Skin epidermis (tissue), 12 donors: ENCODE results near the gene CSNK1G1.
"Not testable (repeated sequence)": the region's sequence is repeated elsewhere in the genome, so short reads cannot be mapped to it uniquely, and the experiment has no call there.

Experiments
- H3K27ac ChIP-seq, 21 experiments: fragments of 200-600 bp; sonication (generic) in 11 of 21; one replicate each; pipeline ENCODE4 v1.5.0; 2020; ENCODE audit warnings: mild to moderate bottlenecking in 3 of 21, inconsistent platforms in 2 of 21, moderate library complexity in 2 of 21
- H3K4me3 ChIP-seq, 7 experiments: fragments of 200-600 bp; sonication (generic) in 2 of 7; one replicate each; pipeline ENCODE4 v1.5.0; 2020; ENCODE audit warnings: inconsistent platforms in 2 of 7, mild to moderate bottlenecking in 2 of 7, moderate library complexity in 1 of 7

The CSNK1G1 gene

DNA sequence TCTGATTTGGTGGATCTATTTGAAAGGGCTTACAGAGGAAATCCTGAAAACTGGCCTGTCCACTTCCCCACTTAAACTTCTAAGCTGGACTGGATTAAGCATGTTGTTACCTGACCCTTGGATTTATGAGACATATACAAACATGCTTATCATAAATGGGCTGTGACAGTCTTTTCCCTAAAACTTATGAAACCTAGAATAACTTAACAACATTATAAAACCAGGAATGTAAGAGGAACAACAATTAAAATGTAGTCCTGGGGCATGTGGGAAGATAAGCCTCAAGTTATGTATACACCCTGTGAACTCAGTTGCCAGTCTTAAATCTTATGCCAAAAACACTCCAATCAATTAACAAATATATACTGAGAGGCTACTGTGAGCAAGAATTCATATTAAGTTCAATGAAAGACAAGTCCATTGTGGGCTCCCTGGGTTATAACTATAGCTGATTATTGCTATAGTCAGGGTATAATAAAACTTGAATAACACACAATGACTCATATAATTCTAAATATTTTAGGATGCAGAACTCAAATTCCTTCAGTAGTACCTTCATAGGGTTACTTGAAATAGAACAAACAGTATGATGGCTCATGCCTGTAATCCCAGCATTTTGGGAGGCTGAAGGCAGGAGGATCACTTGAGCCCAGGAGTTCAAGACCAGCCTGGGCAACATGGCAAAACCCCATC lies 105.9 kb downstream of the CSNK1G1 start:
- peak overlapping the region in 1 of 21 experiments; percentile 44 for H3K27ac ChIP-seq
- no peak overlapping the region for H3K4me3 ChIP-seq

DNA sequence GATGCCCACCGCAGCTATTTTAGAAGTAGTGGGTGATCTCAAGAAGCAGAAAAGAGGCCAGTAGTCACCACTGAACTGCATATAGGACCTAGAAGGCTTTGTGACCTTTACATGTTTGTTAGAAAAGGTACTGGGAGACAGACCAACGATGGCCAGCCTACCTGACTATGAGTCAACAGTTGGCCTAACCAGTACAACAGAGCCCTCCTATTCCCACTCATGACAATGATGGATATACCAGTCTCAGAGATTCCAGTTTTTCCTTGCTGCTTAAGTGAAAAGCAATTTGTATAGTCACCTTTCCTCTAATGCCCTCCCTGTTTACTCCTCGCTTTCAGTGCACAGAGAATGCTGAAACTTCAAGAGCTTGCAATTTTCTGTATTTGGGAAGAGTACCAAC lies 106.6 kb downstream of the CSNK1G1 start:
- H3K4me3 ChIP-seq = no peak overlapping the region
- H3K27ac ChIP-seq = peak overlapping the region in 1 of 21 experiments; percentile 44

DNA sequence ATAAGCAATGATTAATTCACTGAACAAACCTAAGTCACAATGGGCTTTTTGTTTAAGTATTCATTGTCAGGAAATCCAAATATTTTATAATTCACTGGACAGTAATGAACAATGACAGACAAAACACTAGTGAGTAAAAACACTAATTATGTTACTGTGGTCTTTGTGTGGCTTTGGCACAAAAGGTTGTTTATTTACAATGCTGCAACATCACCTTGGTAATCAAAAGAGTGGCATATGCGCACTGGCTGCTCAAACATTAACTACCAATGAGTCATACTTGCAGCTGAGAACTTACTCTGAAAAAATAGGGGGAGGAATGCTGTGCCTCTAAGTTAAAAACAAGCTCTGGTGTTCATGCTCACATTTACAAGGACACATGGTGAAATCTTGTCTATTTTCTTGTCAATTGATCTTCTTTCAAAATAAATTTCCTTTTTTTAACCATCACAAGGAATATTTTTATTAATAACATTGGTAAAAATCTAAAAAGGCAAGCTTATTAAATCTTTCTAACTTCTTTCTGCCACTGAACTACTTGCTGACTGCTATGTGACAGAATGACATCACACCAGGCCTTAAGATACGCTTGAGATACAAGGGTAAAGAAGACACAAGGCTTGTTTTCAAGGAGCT lies 107.9 kb downstream of the CSNK1G1 start:
- Histone ChIP-seq H3K4me3 (no peak overlapping the region), H3K27ac (peak overlapping the region in 13 of 21 experiments; percentile 8 to 75 (median 39))

DNA sequence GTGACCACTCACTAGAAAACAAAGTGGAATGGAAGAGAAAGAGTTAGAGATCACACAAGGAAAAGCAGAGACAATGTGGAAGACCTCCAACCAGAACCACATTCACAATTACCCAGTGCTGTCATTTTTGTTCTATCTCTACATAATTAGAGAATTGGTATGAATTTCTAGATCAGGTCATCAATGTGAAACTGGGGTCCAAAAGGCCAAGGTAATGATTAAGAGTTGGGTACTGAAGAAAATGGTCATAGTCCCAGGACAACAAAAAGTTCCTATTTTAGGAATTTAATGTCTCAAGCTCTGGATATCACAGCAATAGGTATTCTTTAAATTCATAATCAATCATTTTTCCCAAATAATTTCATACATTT lies 108.5 kb downstream of the CSNK1G1 start:
- Histone ChIP-seq H3K27ac (peak overlapping the region in 11 of 21 experiments; percentile 6 to 66 (median 45)), H3K4me3 (no peak overlapping the region)

DNA sequence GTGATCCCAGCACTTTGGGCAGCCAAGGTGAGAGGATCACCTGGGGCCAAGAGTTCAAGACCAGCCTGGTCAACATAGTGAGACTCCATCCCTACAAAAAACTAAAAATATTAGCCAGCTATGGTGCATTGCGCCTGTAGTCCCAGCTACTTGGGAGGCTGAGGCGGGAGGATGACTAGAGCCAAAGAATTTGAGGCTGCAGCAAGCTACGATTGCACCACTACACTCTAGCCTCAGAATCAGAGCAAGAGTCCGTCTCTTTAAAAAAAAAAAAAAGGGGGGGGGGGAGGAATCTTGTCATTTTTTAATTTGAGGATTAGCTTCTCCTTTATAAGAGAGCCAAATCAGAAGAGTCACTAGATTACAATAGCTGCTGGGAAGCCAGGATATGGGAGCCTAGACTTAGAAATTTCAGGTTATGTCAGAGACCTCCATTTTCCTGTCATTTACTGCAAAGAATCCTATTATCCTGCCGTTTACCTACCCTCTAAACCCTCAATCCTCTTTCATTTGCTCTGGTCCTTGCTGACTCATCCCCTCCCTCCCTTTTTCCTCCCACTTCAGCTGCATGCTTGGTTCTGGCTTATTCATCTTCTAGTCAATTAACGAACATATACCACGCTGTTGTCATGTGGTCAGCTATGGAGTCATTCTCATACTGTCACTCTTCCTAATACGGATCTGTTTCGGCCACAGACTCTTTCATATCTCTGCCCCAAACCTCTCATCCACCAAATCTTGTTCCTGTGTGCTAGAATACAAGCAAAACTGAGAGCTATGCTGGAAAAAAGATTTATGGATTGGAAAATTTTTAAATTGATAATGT lies 109.4 kb downstream of the CSNK1G1 start:
- H3K4me3 ChIP-seq = no peak overlapping the region
- H3K27ac ChIP-seq = peak overlapping the region in 6 of 21 experiments; percentile 26 to 66 (median 62)

DNA sequence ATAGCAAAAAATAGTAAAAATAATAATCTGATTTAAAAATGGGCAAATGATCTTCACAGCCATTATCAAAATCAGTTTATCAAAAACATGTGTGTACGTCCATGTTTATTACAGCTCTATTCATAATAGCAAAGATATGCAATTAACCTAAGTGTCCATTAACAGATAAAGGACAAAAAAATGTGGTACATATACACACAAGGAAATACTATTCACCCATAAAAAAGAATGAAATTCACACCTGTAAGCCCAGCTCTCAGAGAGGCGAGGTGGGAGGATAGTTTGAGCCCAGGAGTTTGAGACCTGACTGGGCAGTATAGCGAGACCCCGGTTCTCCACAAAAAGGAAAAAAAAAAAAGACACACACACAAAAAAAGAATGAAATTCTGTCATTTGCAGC lies 110.6 kb downstream of the CSNK1G1 start:
- Histone ChIP-seq H3K27ac (no peak overlapping the region), H3K4me3 (no peak overlapping the region)

DNA sequence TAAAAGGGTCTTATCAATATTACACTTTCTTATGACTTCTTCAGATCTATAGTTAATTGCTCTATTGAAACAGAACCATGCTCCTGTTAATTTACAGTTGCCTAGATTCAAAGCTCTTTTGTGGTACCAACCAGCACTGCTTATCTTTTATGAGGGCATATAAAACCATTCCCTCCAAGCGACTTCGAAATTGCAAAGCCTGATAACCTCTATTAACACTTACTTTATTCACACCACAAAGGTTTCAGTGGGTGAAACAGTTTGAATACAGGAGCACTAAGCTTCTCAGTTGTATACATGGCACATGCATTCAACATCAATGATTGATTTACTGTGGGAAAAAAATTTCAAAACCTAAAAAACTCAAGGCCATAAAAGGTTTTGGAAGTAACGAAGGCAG lies 118.3 kb downstream of the CSNK1G1 start:
- Histone ChIP-seq H3K27ac (no peak overlapping the region), H3K4me3 (no peak overlapping the region)

DNA sequence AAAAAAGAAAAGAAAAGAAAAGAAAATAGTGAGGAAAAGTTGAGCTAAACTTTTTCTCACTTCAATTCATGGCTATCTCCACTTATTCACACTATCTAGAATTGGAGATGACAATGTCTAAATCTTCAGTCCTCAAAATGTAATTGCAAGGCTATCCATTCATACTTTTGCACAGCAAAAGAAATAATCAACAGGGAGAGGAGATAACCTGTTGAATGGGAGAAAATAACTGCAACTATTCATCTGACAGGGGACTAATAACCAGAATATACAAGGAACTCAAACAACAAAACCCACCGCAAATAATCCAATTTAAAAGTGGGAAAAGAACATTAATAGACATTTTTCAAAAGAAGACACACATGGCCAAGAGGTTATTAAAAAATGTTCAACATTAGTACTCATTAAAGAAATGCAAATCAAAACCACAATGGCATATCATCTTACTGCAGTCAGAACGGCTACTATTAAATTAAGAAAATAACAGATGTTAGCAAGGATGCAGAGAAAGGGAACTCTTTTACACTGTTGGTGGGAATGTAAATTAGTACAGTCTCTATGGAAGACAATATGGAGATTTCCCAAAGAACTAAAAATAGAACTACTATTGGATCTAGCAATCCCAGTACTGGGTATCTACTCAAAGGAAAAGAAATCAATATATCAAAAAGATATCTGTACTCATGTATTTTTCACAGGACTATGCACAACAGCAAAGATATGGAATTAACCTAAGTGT lies 119.6 kb downstream of the CSNK1G1 start:
- Histone ChIP-seq H3K27ac (no peak overlapping the region), H3K4me3 (no peak overlapping the region)

DNA sequence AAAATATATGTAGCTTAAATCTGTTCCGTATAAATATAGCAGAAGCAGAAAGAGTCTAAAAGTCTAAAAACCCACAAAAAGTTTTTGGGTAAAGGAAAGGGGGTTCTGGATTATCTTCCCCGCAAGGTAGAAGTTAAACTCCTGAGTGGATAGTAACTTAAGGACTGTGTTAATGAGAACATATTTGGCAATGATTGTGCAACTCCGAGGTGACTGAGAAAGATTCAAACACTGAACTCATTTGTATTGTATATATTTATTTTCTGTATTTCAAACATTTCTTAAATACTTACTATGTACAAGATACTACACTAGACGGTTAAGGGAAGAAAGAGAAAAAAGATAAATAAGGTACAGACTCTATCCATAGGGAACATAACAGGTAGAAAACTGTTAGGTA lies 120.4 kb downstream of the CSNK1G1 start:
- no peak overlapping the region for H3K27ac ChIP-seq
- no peak overlapping the region for H3K4me3 ChIP-seq

DNA sequence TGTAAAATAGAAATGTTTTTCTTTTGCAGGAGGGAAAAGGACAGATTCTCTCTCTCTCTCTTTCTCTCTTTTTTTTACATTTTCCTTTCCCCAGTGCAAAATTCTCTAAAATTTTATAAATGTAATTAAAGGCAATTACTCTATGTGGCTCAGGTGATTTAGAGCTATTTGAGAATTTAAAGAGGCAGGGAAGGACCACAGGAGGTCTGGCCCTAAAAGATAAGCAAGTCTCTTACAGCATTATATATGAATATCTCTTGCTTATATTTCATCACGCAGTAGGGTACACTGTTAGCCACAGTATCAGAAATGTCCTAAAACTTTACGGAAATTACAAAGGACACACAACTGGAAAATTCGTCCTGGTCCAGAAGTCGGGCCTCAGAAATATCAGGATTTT lies 122.7 kb downstream of the CSNK1G1 start:
- H3K27ac ChIP-seq = no peak overlapping the region
- no peak overlapping the region for H3K4me3 ChIP-seq

DNA sequence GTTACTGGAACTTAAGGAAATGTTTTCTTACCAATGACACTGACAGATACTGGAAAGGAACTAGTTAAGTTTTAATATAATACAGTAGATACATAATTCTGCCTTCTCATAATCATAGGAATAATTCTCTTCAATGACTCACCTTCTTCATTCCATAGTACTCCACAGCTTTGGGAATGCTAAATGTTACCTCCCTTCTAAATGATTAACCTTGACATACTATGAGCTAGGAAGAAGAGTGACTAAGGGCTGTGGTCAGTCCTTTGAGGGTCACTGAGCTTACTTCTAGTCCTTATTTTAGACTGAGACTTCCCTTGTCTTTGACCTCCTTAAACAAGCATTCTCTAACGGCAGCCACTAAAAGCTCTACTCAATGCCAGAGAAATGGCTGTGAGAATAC lies 123.6 kb downstream of the CSNK1G1 start:
- H3K4me3 ChIP-seq = no peak overlapping the region

DNA sequence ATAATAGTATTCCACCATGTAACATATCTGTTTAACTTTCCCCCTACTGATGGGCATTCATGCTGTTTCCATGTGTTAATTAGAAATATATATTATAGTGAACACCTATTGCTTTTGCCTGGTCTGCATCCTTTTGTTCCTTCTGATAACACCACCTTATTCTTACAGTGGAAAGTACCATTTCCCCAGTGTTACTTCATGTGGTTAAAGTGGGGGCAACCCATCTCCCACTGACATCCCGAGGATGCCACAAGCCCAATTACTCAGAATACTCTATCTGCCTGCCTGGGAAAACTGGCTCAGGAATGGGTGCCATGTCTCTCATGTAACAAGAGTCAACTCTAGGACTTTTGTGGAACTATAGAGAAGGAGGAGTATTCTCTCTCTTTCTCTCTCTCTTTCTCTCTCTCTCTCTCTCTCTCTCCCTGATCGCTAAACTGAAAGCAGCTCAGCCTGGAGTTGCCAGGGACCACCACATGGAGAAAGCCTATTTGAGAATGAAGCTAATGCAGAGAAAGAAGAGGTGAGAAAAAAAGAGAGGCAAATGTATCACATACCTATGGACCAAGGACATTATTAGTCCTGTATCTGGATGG lies 126.7 kb downstream of the CSNK1G1 start:
- no peak overlapping the region for H3K4me3 ChIP-seq
- no peak overlapping the region for H3K27ac ChIP-seq

More for the DNA sequence above, 123.6 kb downstream of the CSNK1G1 start:
- no peak overlapping the region for H3K27ac ChIP-seq

DNA sequence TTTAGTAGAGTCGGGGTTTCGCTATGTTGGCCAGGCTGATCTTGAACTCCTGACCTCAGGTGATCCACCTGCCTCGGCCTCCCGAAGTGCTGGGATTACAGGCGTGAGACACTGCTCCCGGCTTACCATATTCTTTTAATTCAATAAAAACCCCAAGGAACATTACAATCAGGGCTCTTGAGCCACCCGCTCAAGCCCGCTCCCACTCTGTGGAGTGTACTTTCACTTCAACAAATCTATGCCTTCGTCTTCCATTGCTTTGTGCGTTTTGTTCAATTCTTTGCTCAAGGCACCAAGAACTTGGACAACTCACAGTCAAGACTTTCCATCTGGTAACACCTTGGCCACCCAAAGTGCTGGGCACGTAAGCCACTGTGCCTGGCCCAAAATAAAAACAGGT lies 130.2 kb downstream of the CSNK1G1 start:
- Histone ChIP-seq H3K4me3 (no peak overlapping the region), H3K27ac (no peak overlapping the region)

DNA sequence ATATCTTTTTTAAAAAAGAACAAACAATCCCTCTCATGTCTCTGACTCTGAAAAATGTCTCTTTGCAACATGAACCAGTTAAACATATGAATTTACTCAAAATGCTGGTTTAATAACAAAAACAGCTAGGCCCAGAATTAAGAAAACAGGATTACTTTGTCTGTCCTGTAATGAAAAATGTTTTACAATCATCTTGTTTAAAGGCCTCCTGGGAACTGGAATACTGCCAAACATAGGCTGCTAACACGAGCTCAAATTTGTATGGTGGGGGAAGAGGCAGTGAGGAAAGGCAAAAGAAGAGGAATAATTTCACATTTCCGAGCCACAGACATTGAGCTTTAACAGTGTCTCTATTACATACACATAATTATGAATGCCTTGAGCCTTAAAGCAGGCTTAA lies 131.5 kb downstream of the CSNK1G1 start:
- no peak overlapping the region for H3K4me3 ChIP-seq
- H3K27ac ChIP-seq = no peak overlapping the region

DNA sequence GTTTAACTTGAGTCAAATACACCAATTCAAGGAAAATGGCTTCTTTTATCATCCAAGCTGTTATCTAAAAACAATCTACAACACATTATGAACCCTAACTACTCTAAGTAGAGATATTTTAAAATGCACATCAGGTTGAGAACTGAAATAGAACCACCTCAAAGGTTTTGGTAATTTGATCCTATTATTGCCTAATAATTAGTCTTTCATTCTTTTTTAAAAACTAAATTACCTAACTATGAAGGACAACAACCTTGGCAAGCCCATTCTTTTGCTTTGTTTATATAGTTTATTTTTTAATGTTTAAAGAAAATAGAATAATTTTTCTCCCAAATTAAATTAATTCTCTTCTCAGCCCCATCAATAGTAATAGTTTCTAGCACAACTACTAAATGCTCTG lies 132.1 kb downstream of the CSNK1G1 start:
- H3K4me3 ChIP-seq = no peak overlapping the region
- no peak overlapping the region for H3K27ac ChIP-seq

DNA sequence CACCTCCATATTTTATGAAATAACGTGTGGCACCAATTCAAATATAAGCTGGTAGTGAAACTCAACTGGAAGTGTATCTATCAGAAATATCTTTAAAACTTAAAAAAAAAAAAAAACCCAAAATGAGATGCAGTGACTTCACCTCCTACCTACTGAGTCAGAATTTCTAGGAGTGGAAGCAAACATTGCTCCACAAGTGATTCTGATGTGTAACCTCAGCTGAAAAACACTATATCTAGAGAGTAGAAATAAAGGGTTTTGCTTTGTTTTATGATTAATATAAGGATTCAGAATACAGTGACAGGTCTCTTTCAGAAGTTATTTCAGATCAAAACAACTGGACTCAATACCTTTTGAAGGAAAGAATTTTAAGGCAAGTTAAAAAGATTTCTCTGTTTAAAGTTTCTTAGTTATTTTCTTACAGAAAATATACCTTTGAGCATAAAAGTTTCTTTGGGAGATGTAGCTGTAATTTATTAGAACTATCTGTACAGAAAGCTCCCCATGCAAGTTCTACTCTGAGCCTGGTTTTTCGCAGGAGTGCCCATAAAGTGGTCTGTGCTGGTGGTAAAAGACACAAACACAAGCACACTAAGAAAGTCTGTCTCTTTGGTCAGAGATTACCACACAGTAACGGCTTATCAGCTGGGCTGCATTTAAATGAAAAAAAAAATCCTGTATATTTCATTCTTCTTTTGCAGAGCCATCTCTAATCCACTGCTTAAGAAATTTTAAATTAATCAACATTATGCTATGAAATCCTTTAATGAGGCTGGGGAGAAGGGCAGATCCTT lies 133.2 kb downstream of the CSNK1G1 start:
- Histone ChIP-seq H3K4me3 (no peak overlapping the region), H3K27ac (no peak overlapping the region)

DNA sequence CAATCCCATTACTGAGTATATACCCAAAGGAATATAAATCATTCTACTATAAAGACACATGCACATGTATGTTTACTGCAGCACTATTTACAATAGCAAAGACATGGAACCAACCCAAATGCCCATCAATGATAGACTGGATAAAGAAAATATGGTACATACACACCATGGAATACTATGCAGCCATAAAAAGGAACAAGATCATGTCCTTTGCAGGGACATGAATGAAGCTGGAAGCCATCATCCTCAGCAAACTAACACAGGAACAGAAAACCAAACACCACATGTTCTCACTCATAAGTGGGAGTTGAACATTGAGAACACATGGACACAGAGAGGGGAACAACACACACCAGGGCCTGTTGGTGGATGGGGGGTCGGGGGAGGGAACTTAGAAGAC lies 134.1 kb downstream of the CSNK1G1 start:
- H3K4me3 ChIP-seq, H3K27ac ChIP-seq: not testable (repeated sequence)

DNA sequence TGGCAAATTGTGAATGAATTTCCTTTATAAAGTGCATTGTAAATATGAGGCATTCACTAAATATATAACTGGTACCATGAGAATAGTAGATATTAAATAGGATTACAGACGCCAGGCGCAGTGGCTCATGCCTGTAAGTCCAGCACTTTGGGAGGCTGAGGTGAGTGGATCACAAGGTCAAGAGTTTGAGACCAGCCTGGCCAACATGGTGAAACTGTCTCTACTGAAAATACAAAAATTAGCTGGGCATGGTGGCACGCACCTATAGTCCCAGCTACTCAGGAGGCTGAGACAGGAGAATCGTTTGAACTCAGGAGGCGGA lies 138.6 kb downstream of the CSNK1G1 start:
- not testable (repeated sequence) for H3K4me3 ChIP-seq, H3K27ac ChIP-seq

DNA sequence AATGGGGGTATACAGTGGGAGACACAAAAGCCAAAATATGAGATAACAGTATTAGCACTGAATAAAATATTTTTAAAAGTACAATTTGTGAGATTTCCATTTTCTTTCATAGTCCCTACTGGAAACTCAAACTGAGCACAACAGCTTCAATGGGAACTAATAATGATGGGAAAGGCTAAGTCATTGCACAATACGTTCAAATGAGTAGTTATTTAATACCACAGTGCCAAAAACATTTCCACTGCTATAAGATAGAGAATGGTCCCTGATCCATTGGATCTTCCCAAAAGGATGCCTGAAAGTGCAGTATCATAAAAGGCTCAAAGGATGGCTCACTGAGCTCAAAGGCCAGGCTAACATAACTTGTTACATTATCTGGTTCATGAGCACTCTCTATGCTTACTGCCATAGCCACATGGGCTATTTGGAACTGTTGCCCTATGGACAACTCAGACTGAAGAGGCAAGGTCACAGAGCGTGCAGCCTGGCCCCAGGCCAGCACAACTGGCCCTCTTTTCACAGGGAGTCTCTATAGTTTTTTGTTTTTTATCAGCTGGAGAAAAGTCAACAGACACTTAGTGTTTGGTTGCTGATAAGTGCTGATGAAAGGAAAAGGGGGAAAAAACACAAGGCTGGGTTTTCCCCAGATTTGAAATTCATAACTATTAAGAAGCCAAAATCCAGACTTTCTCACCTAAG lies 139.1 kb downstream of the CSNK1G1 start:
- H3K27ac ChIP-seq = no peak overlapping the region

More for the DNA sequence above, 139.1 kb downstream of the CSNK1G1 start:
- no peak overlapping the region for H3K4me3 ChIP-seq
